HCT116 (cell line): ENCODE data around the gene EFCAB12. TPM values are rescaled to one million over a fixed set of nuclear protein-coding genes. Genes with fewer than 3 reads are reported as not detected.

ENCODE experiments used
- ATAC-seq: fragments of 200-7000 bp; cut with Tn5 transposase; 2 replicates; pipeline ENCODE4 v1.9.1; 2020; ENCODE audit warnings: mild to moderate bottlenecking, moderate library complexity
- BruUV-seq: library from RNA; stranded (reverse); fragments of 400-500 nt; replicated peaks from 2 replicates; lab custom pipeline; 2021; lab: Mats Ljungman, UMichigan
- CTCF ChIA-PET: fragments of 300-600 bp; sonication (Branson Sonifier 250); formaldehyde crosslinking; loops from one replicate; lab custom pipeline; 2021; ENCODE audit warnings: antibody characterized with exemption; lab: Charles Lee
- POLR2A ChIA-PET: fragments of 300-600, 350-600 bp; sonication (Branson Sonifier 250); formaldehyde crosslinking; loops from one replicate; lab custom pipeline; 2021; ENCODE audit warnings: antibody characterized with exemption; lab: Charles Lee
- RAD21 ChIA-PET, 2 experiments: fragments of 300-600 bp; sonication (Branson Sonifier 250); formaldehyde crosslinking; loops; one replicate each; lab custom pipeline; 2023; ENCODE audit warnings: low total read pairs in 2 of 2; ENCODE audit not compliant: uncharacterized antibody in 2 of 2, unreplicated experiment in 2 of 2, low non-redundant PET in 1 of 2; lab: Charles Lee
- DNase-seq: peaks from one replicate; pipeline ENCODE4 v3.0.0-alpha.2; 2010; ENCODE audit warnings: low read depth, low spot score
- H2AFZ ChIP-seq: fragments of 200-600 bp; shearing (Covaris generic), sonication (generic); 2 replicates; pipeline ENCODE4 v1.6.1; 2017; ENCODE audit warnings: low read depth, mixed run types, mixed read lengths, antibody characterized with exemption, low read length; ENCODE audit not compliant: poor library complexity, severe bottlenecking
- H3K27ac ChIP-seq: 2 replicates; pipeline ENCODE4 v1.5.1; 2012; ENCODE audit warnings: low read depth, low read length
- H3K27me3 ChIP-seq: fragments of 200-600 bp; sonication (generic); 2 replicates; pipeline ENCODE4 v1.6.1; 2016; ENCODE audit warnings: mixed run types, low read length, mixed read lengths; ENCODE audit not compliant: insufficient read depth
- H3K36me3 ChIP-seq, 2 experiments: fragments of 200-500 bp in 1 of 2; fragments of 200-600 bp in 1 of 2; sonication (Bioruptor generic) in 1 of 2; sonication (generic) in 1 of 2; 2 replicates each; pipeline versions ENCODE4 v1.5.1 to v1.6.1; 2014 to 2016; ENCODE audit warnings: low read length in 2 of 2, inconsistent platforms in 1 of 2, mixed read lengths in 1 of 2, mixed run types in 1 of 2; ENCODE audit not compliant: insufficient read depth in 2 of 2, control insufficient read depth in 1 of 2
- H3K4me1 ChIP-seq, 2 experiments: fragments of 200-600 bp in 1 of 2; sonication (generic) in 1 of 2; 2 replicates each; pipeline versions ENCODE4 v1.5.1 to v1.6.1; 2012 to 2017; ENCODE audit warnings: low read length in 2 of 2, inconsistent platforms in 1 of 2, mild to moderate bottlenecking in 1 of 2, mixed read lengths in 1 of 2, mixed run types in 1 of 2, moderate library complexity in 1 of 2; ENCODE audit not compliant: insufficient read depth in 2 of 2, control insufficient read depth in 1 of 2
- H3K4me2 ChIP-seq: fragments of 200-600 bp; sonication (generic); 2 replicates; pipeline ENCODE4 v1.6.1; 2017; ENCODE audit warnings: mixed run types, low read length, mixed read lengths
- H3K4me3 ChIP-seq, 2 experiments: fragments of 200-600 bp in 1 of 2; sonication (generic) in 1 of 2; replicated peaks in 1 of 2; 2 replicates each; pipeline ENCODE4 v1.5.1; 2011 to 2016; ENCODE audit warnings: low read length in 2 of 2, control low read depth in 1 of 2, low read depth in 1 of 2, mild to moderate bottlenecking in 1 of 2, mixed read lengths in 1 of 2, mixed run types in 1 of 2
- H3K79me2 ChIP-seq: fragments of 200-600 bp; sonication (generic); 2 replicates; pipeline ENCODE4 v1.6.1; 2017; ENCODE audit warnings: mild to moderate bottlenecking, mixed run types, low read length, moderate library complexity, mixed read lengths; ENCODE audit not compliant: insufficient read depth
- H3K9ac ChIP-seq: fragments of 200-600 bp; sonication (generic); 2 replicates; pipeline ENCODE4 v1.6.1; 2016; ENCODE audit warnings: low read length, mixed read lengths
- H3K9me2 ChIP-seq: fragments of 200-600 bp; sonication (generic), shearing (Covaris generic); 2 replicates; pipeline ENCODE4 v1.6.1; 2017; ENCODE audit warnings: mixed run types, mild to moderate bottlenecking, moderate library complexity; ENCODE audit not compliant: insufficient read depth
- H3K9me3 ChIP-seq, 2 experiments: fragments of 200-500 bp in 1 of 2; fragments of 200-600 bp in 1 of 2; sonication (Bioruptor generic) in 1 of 2; sonication (generic) in 1 of 2; 2 replicates each; pipeline ENCODE4 v1.6.1; 2014 to 2017; ENCODE audit warnings: low read length in 2 of 2, mixed read lengths in 2 of 2, inconsistent platforms in 1 of 2, low read depth in 1 of 2, mild to moderate bottlenecking in 1 of 2, mixed run types in 1 of 2, moderate library complexity in 1 of 2; ENCODE audit not compliant: control insufficient read depth in 1 of 2, insufficient read depth in 1 of 2
- H4K20me1 ChIP-seq: fragments of 200-600 bp; sonication (generic), shearing (Covaris generic); 2 replicates; pipeline ENCODE4 v1.6.1; 2017; ENCODE audit warnings: mixed run types, mild to moderate bottlenecking, moderate library complexity; ENCODE audit not compliant: insufficient read depth
- CBX3 ChIP-seq: IDR thresholded peaks from 2 replicates; pipeline ENCODE4 v1.6.1; 2012; ENCODE audit warnings: low read depth
- CEBPB ChIP-seq: IDR thresholded peaks from 2 replicates; pipeline ENCODE4 v1.6.1; 2012; ENCODE audit warnings: low read depth
- ELF1 ChIP-seq: IDR thresholded peaks from 2 replicates; pipeline ENCODE4 v1.6.1; 2012; ENCODE audit warnings: low read depth, borderline replicate concordance
- EZH2phosphoT487 ChIP-seq: fragments of 200-600 bp; IDR thresholded peaks from 2 replicates; pipeline ENCODE4 v1.6.1; 2018; ENCODE audit warnings: antibody characterized with exemption, borderline replicate concordance
- FOSL1 ChIP-seq: IDR thresholded peaks from 2 replicates; pipeline ENCODE4 v1.6.1; 2012; ENCODE audit warnings: low read depth
- JUND ChIP-seq: IDR thresholded peaks from 2 replicates; pipeline ENCODE4 v1.6.1; 2012
- POLR2A ChIP-seq: IDR thresholded peaks from 2 replicates; pipeline ENCODE4 v1.7.0; 2011; ENCODE audit warnings: borderline replicate concordance; ENCODE audit not compliant: insufficient read depth, insufficient read length; ENCODE audit errors: extremely low read depth
- POLR2AphosphoS5 ChIP-seq: IDR thresholded peaks from 2 replicates; pipeline ENCODE4 v1.6.1; 2011; ENCODE audit warnings: mild to moderate bottlenecking, low read depth, low read length, moderate library complexity
- SIN3A ChIP-seq: IDR thresholded peaks from 2 replicates; pipeline ENCODE4 v1.6.1; 2012; ENCODE audit warnings: low read depth
- SP1 ChIP-seq: IDR thresholded peaks from 2 replicates; pipeline ENCODE4 v1.6.1; 2012; ENCODE audit warnings: low read depth
- ZFX ChIP-seq: fragments of 450-650 bp; IDR thresholded peaks from 2 replicates; pipeline ENCODE4 v1.6.1; 2017
- ZNF274 ChIP-seq: fragments of 200-500 bp; sonication (Bioruptor generic); IDR thresholded peaks from 2 replicates; pipeline ENCODE4 v1.6.1; 2014; ENCODE audit warnings: mild to moderate bottlenecking, low read depth, low read length, inconsistent platforms
- intact Hi-C: fragments of 100-400 bp; cut with micrococcal nuclease; formaldehyde crosslinking; loops from 2 replicates; pipeline ENCODE4 v1.10.0; 2022
- total RNA-seq: library from RNA; stranded (reverse); gene quantifications from one replicate; pipeline ENCODE4 v1.2.1, GENCODE V29; 2021; ENCODE audit not compliant: unreplicated experiment
- TF ChIP-seq, protein P1 (sequence below): IDR thresholded peaks from 2 replicates; pipeline ENCODE4 v1.6.1; 2012
- TF ChIP-seq, protein P2 (sequence below): IDR thresholded peaks from 2 replicates; pipeline ENCODE4 v1.6.1; 2012
- TF ChIP-seq, protein P3 (sequence below), 3 experiments: fragments of 200-600 bp in 1 of 3; sonication (generic) in 1 of 3; IDR thresholded peaks in 2 of 3; conservative IDR thresholded peaks in 1 of 3; 2 replicates each; pipeline ENCODE4 v1.5.1; 2012 to 2017; ENCODE audit warnings: low read depth in 2 of 3, low read length in 2 of 3, antibody characterized with exemption in 1 of 3, borderline replicate concordance in 1 of 3, control low read depth in 1 of 3, mild to moderate bottlenecking in 1 of 3, mixed read lengths in 1 of 3, mixed run types in 1 of 3, moderate library complexity in 1 of 3; ENCODE audit not compliant: insufficient read depth in 1 of 3

Gene EFCAB12
- total RNA-seq, 1 experiment from 2014 or later: 0.42 TPM

DNA sequence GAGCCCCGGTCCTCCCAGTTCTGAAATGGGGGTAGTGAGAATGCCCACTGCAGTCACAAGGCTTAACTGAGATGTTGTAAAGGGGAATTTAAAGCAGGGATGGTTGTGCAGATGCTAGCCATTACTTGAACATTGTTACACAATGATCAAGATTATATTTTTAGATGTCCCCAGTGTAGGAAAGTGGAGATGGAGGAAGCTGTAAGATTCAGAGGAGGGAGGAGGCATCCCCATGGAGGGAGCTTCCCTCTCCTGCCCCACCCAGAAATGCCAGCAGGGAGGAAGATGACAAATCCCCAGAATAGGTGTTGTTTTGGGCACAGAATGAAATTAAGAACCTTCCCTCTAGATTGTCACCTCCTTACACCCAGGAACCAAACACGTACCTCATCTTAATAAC lies 46.1 kb downstream of the EFCAB12 start:
- Histone ChIP-seq H3K27me3 (no peaks in the 10 kb centered on the region), H3K79me2 (no peaks in the 10 kb centered on the region), H3K27ac (no peak overlapping the region), H3K4me3 (no peak overlapping the region), H3K9me3 (peaks cover 0 to 5% of the 10 kb centered on the region in 2 experiments; a peak in 2 of 4 replicates), H2AFZ (no peak overlapping the region), H3K4me1 (peaks cover 0 to 1% of the 10 kb centered on the region in 2 experiments; a peak in 2 of 4 replicates), H3K4me2 (no peak overlapping the region), H4K20me1 (no peaks in the 10 kb centered on the region), H3K9ac (no peak overlapping the region), H3K36me3 (peaks cover 0 to 5% of the 10 kb centered on the region in 2 experiments; a peak in 1 of 4 replicates), H3K9me2 (no peaks in the 10 kb centered on the region)
- intact Hi-C loops: loop anchor here (2.0 to 5.0 kb wide), 3 partner anchors 245 to 550 kb away; no protein-coding TSS in a partner anchor
- no peak for DNase-seq
- POLR2A ChIA-PET: no interaction called here
- no TSS peak for BruUV-seq
- CTCF ChIA-PET: no interaction called here
- RAD21 ChIA-PET: no interaction called here
- TF ChIP-seq ZNF274 (no peak), SP1 (no peak), POLR2AphosphoS5 (no peak), EZH2phosphoT487 (no peak)
- TF ChIP-seq, protein P1, sequence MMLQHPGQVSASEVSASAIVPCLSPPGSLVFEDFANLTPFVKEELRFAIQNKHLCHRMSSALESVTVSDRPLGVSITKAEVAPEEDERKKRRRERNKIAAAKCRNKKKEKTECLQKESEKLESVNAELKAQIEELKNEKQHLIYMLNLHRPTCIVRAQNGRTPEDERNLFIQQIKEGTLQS: no peak
- no peak for ATAC-seq

DNA sequence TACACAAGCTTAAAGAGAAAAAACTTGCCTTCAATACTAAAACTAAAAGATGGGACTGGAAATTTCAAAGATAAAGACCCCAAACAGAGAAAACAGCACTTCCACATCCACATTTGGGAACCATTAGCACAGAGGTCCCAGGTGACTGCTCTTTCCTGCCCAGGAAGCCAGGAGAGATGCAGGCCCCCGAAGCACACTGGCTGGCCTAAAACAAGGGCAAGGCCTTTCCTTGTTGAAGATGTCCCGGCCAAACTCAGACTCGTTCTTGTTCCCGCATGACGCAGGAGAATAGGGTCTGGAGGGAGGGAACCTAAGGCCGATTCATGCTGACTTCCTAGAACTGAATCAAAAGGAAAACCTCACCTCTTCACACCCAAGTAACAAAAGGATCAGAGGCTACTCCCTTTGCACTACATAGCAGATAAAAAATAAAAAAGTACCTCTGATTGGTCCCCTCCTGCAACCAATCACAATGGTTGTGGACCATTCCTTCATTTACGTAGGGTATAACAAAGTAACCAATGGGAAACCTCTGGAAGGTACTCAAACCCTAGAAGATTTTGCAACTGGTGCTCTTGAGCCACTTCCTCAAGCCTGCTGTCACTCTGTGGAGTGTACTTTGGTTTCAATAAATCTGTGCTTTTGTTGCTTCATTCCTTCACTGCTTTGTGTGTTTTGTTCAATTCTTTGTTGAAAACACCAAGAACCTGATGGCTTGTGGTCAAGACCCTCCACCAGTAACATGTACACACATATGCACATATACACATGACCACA lies 48.7 kb downstream of the EFCAB12 start:
- POLR2A ChIA-PET: no interaction called here
- DNase-seq: no peak
- RAD21 ChIA-PET: no interaction called here
- Histone ChIP-seq H3K4me2 (no peak overlapping the region), H3K27ac (no peak overlapping the region), H4K20me1 (no peaks in the 10 kb centered on the region), H3K9ac (no peak overlapping the region), H3K4me1 (no peaks in the 10 kb centered on the region), H3K27me3 (no peaks in the 10 kb centered on the region), H3K79me2 (no peaks in the 10 kb centered on the region), H3K9me2 (no peaks in the 10 kb centered on the region), H3K36me3 (no peaks in the 10 kb centered on the region), H3K4me3 (no peak overlapping the region), H2AFZ (no peak overlapping the region), H3K9me3 (peaks cover 0 to 5% of the 10 kb centered on the region in 2 experiments; a peak in 2 of 4 replicates)
- CTCF ChIA-PET: no interaction called here
- intact Hi-C loops: loop anchor here (5.0 kb wide), 2 partner anchors 248 to 553 kb away; no protein-coding TSS in a partner anchor
- ATAC-seq: no peak
- no TSS peak for BruUV-seq
- TF ChIP-seq JUND (no peak), ELF1 (no peak), ZNF274 (no peak), FOSL1 (no peak), CEBPB (no peak), SIN3A (no peak), EZH2phosphoT487 (no peak), ZFX (no peak), CBX3 (no peak), POLR2A (no peak)
- TF ChIP-seq, protein P2, sequence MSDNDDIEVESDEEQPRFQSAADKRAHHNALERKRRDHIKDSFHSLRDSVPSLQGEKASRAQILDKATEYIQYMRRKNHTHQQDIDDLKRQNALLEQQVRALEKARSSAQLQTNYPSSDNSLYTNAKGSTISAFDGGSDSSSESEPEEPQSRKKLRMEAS: no peak
- TF ChIP-seq, protein P3, sequence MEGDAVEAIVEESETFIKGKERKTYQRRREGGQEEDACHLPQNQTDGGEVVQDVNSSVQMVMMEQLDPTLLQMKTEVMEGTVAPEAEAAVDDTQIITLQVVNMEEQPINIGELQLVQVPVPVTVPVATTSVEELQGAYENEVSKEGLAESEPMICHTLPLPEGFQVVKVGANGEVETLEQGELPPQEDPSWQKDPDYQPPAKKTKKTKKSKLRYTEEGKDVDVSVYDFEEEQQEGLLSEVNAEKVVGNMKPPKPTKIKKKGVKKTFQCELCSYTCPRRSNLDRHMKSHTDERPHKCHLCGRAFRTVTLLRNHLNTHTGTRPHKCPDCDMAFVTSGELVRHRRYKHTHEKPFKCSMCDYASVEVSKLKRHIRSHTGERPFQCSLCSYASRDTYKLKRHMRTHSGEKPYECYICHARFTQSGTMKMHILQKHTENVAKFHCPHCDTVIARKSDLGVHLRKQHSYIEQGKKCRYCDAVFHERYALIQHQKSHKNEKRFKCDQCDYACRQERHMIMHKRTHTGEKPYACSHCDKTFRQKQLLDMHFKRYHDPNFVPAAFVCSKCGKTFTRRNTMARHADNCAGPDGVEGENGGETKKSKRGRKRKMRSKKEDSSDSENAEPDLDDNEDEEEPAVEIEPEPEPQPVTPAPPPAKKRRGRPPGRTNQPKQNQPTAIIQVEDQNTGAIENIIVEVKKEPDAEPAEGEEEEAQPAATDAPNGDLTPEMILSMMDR (IDR thresholded peaks at IDR 0.05 in 2 of 3, conservative IDR thresholded peaks at IDR 0.05 in 1 of 3; ENCODE audit: borderline replicate concordance in 1 of 3, insufficient read depth in 1 of 3, low read depth in 2 of 3, low read length in 2 of 3): no peak
- TF ChIP-seq, protein P1: no peak
